Measurements from ENCODE around the gene MT4. TPM values are rescaled to one million over a fixed set of nuclear protein-coding genes. Genes with fewer than 3 reads are reported as not detected.
"Not testable (repeated sequence)": the region's sequence is repeated elsewhere in the genome, so short reads cannot be mapped to it uniquely, and the experiment has no call there.

MT4 gene
- polyA plus RNA-seq, 1 of the 3 experiments (the other 2 are of a cell fraction): not detected

DNA sequence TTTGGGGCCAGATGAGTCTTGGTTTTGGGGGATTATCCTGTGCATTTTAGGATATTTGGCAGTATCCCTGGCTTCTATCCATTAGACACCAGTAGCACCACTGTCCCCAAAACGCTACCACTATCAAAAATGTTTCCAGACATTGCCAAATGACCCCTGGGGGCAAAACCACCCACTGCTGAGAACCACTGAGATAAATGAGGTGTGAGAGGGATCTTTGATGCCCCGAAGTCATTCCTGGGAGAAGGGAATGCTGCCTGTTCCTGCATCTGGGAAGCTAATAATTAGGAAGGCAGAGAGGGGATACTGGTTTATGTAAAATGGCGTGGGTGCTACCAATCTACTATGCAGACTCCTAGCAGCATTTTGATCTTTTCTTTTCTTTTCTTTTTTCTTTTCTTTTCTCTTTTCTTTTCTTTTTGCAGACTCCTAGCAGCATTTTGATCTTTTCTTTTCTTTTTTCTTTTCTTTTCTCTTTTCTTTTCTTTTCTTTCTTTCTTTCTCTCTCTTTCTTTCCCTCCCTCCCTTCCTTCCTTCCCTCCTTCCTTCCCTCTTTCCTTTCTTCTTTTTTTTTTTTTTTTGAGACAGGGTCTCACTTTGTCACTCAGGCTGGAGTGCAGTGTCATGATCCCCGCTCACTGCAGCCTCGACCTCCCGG, 15.6 kb downstream of the MT4 start:
- no peaks in the 10 kb centered on the region for H3K9me3 ChIP-seq
- H4K20me1 ChIP-seq (ENCODE audit: insufficient read depth): no peaks in the 10 kb centered on the region
- no peaks in the 10 kb centered on the region for H3K27me3 ChIP-seq (ENCODE audit: insufficient read depth)
- 83% methylated on average over 6 of the region's 6 CpGs for WGBS (ENCODE audit: low lambda C conversion rate)
- no peak overlapping the region for H3K4me3 ChIP-seq (ENCODE audit: low read depth in 2 of 2, low read length in 1 of 2)
- H3K79me2 ChIP-seq (ENCODE audit: insufficient read depth): no peaks in the 10 kb centered on the region
- no peak for TF ChIP-seq MEF2A (IDR thresholded peaks at IDR 0.05; ENCODE audit: borderline replicate concordance, low read depth)
- no peak for TF ChIP-seq CTCF (IDR thresholded peaks at IDR 0.05)
- no peak for TF ChIP-seq USF1 (IDR thresholded peaks at IDR 0.05; ENCODE audit: borderline replicate concordance, low read depth)
- TF ChIP-seq GATA2 (CRISPR knock-in tag; IDR thresholded peaks at IDR 0.05): no peak
- TF ChIP-seq NFIC (IDR thresholded peaks at IDR 0.05; ENCODE audit: borderline replicate concordance): no peak
- no peak for TF ChIP-seq RCOR1 (IDR thresholded peaks at IDR 0.05; ENCODE audit: low read length)
- no peak for TF ChIP-seq JUND (IDR thresholded peaks at IDR 0.05)
- no peak for TF ChIP-seq SMC3 (IDR thresholded peaks at IDR 0.05; ENCODE audit: low read depth, low read length)
- H3K9me2 ChIP-seq: no peaks in the 10 kb centered on the region
- ChIA-PET CTCF (interaction anchor here (1.0 to 2.1 kb wide), 3 partner anchors 20 to 123 kb away, joined by 3 to 6 read pairs (median 3); no protein-coding TSS in a partner anchor), POLR2A (interaction anchor here (0.7 kb wide), 1 partner anchor 101 kb away, joined by 3 read pairs; the partner anchor contains the start of gene MT1X)
- H3K27ac ChIP-seq (ENCODE audit: low read depth in 2 of 2, low read length in 1 of 2): no peak overlapping the region
- no peak overlapping the region for H2AFZ ChIP-seq (ENCODE audit: low read depth)
- H3K4me2 ChIP-seq: no peak overlapping the region
- no peak overlapping the region for H3K9ac ChIP-seq
- no peaks in the 10 kb centered on the region for H3K4me1 ChIP-seq (ENCODE audit: control insufficient read depth in 1 of 2, insufficient read depth in 2 of 2, low read depth in 1 of 2, low read length in 1 of 2)
- no peaks in the 10 kb centered on the region for H3F3A ChIP-seq (replicated peaks; ENCODE audit: insufficient read depth)
- no peak for DNase-seq
- H3K36me3 ChIP-seq (replicated peaks in 1 of 2; ENCODE audit: control insufficient read depth in 1 of 2, insufficient read depth in 2 of 2, low read length in 1 of 2): no peaks in the 10 kb centered on the region

- DNase-seq: not testable (repeated sequence)
- CTCF ChIA-PET: interaction anchor here (1.2 to 1.8 kb wide), 2 partner anchors 21 to 119 kb away, joined by 5 to 8 read pairs; no protein-coding TSS in a partner anchor
- 100% methylated on average over 2 of the region's 2 CpGs for WGBS (ENCODE audit: low lambda C conversion rate)
These were observed 18.0 kb downstream of the MT4 start for GRCh38 chr16:56582911-56583310.

More at GRCh38 chr16:56582911-56583310, 18.0 kb downstream of the MT4 start:
- H3K4me1 ChIP-seq (ENCODE audit: control insufficient read depth in 1 of 2, insufficient read depth in 2 of 2, low read depth in 1 of 2, low read length in 1 of 2); H4K20me1 ChIP-seq (ENCODE audit: insufficient read depth); H3F3A ChIP-seq (replicated peaks; ENCODE audit: insufficient read depth); H2AFZ ChIP-seq (ENCODE audit: low read depth); H3K9me2 ChIP-seq; H3K4me3 ChIP-seq (ENCODE audit: low read depth in 2 of 2, low read length in 1 of 2); H3K79me2 ChIP-seq (ENCODE audit: insufficient read depth); H3K4me2 ChIP-seq; H3K27me3 ChIP-seq (ENCODE audit: insufficient read depth); H3K27ac ChIP-seq (ENCODE audit: low read depth in 2 of 2, low read length in 1 of 2); H3K9ac ChIP-seq; H3K36me3 ChIP-seq (replicated peaks in 1 of 2; ENCODE audit: control insufficient read depth in 1 of 2, insufficient read depth in 2 of 2, low read length in 1 of 2); POLR2A ChIA-PET; H3K9me3 ChIP-seq: not testable (repeated sequence)
